ENCODE measurements around the gene ANKRD11.

Gene ANKRD11

GRCh38 chr16:89531821-89532526, 41.6 kb upstream of the ANKRD11 start:
- no peak for DNase-seq (ENCODE audit: extremely low read depth, low read depth)
- no peak for TF ChIP-seq CTCF (IDR thresholded peaks at IDR 0.05; ENCODE audit: low read depth, low read length, missing control alignments)
- no peak overlapping the region for H3K4me3 ChIP-seq (replicated peaks; ENCODE audit: low read depth, low read length)

- no peak for TF ChIP-seq CTCF (IDR thresholded peaks at IDR 0.05; ENCODE audit: low read depth, low read length, missing control alignments)
- DNase-seq (ENCODE audit: extremely low read depth, low read depth) = no peak
- no peak overlapping the region for H3K4me3 ChIP-seq (replicated peaks; ENCODE audit: low read depth, low read length)
Observed at GRCh38 chr16:89530401-89531381, 40.3 kb upstream of the ANKRD11 start.

- TF ChIP-seq CTCF (IDR thresholded peaks at IDR 0.05; ENCODE audit: low read depth, low read length, missing control alignments) = no peak
- no peak for DNase-seq (ENCODE audit: extremely low read depth, low read depth)
- no peak overlapping the region for H3K4me3 ChIP-seq (replicated peaks; ENCODE audit: low read depth, low read length)
Observed at GRCh38 chr16:89529097-89529496, 38.7 kb upstream of the ANKRD11 start.

GRCh38 chr16:89525146-89525913, 35.0 kb upstream of the ANKRD11 start:
- DNase-seq (ENCODE audit: extremely low read depth, low read depth) = no peak
- no peak overlapping the region for H3K4me3 ChIP-seq (replicated peaks; ENCODE audit: low read depth, low read length)
- no peak for TF ChIP-seq CTCF (IDR thresholded peaks at IDR 0.05; ENCODE audit: low read depth, low read length, missing control alignments)

- TF ChIP-seq CTCF (IDR thresholded peaks at IDR 0.05; ENCODE audit: low read depth, low read length, missing control alignments) = no peak
- no peak for DNase-seq (ENCODE audit: extremely low read depth, low read depth)
- H3K4me3 ChIP-seq (replicated peaks; ENCODE audit: low read depth, low read length) = no peak overlapping the region
Observed at GRCh38 chr16:89523680-89524344, 33.5 kb upstream of the ANKRD11 start.

- no peak for DNase-seq (ENCODE audit: extremely low read depth, low read depth)
- TF ChIP-seq CTCF (IDR thresholded peaks at IDR 0.05; ENCODE audit: low read depth, low read length, missing control alignments) = no peak
- H3K4me3 ChIP-seq (replicated peaks; ENCODE audit: low read depth, low read length) = no peak overlapping the region
Observed at GRCh38 chr16:89522287-89522686, 31.9 kb upstream of the ANKRD11 start.
